Measurements from ENCODE around the gene URM1. TPM values are rescaled to one million over a fixed set of nuclear protein-coding genes. Genes with fewer than 3 reads are reported as not detected.
A peak's percentile ranks its signal among the peaks of the same experiment; 100 is the strongest.

URM1 gene
- total and polyA plus RNA-seq, 7 experiments from 2014 or later, result 32.3 to 72.4 (median 49.0) TPM

GRCh38 chr9:128406848-128407391 is 35.7 kb downstream of the URM1 start:
- CTCF ChIA-PET, result interaction anchor here (0.7 to 1.1 kb wide), 2 partner anchors 13 to 337 kb away, joined by 4 read pairs; no protein-coding TSS in a partner anchor
- no peak for DNase-seq
- H3K27ac Mint-ChIP-seq, result no peak overlapping the region

GRCh38 chr9:128408963-128409431 is 37.8 kb downstream of the URM1 start:
- Mint-ChIP-seq H3K27me3 (peaks cover 26 to 42% (median 32%) of the 10 kb centered on the region in 5 donors), H3K4me1 (peaks cover 0 to 3% (median 0%) of the 10 kb centered on the region in 7 donors), H3K9me3 (peaks cover 0 to 3% (median 0%) of the 10 kb centered on the region in 11 donors), H3K4me3 (no peak overlapping the region), H3K36me3 (no peaks in the 10 kb centered on the region), H3K27ac (no peak overlapping the region)
- intact Hi-C loops (cut with micrococcal nuclease), result no loop called here
- ATAC-seq (no peak), DNase-seq (no peak)
- no peaks in the 10 kb centered on the region for H3K27me3 ChIP-seq (ENCODE audit: control insufficient read depth in 2 of 2, insufficient read depth in 2 of 2, low read length in 2 of 2)
- H3K36me3 ChIP-seq (ENCODE audit: control insufficient read depth in 2 of 3, insufficient read depth in 3 of 3, low read length in 3 of 3), result no peaks in the 10 kb centered on the region
- H3K27ac ChIP-seq (ENCODE audit: low read depth, low read length), result no peak overlapping the region
- H3K9me3 ChIP-seq (ENCODE audit: control insufficient read depth in 2 of 3, low read length in 3 of 3), result no peaks in the 10 kb centered on the region
- H3K4me3 ChIP-seq (ENCODE audit: low read length), result no peak overlapping the region
- POLR2A ChIA-PET, result no interaction called here
- CTCF ChIA-PET, result interaction anchor here (4.5 kb wide), 1 partner anchor 46 kb away, joined by 20 read pairs; no protein-coding TSS in a partner anchor
- H3K4me1 ChIP-seq (ENCODE audit: control insufficient read depth in 2 of 2, insufficient read depth in 2 of 2, low read length in 2 of 2), result no peaks in the 10 kb centered on the region

More at GRCh38 chr9:128406848-128407391, 35.7 kb downstream of the URM1 start:
- POLR2A ChIA-PET, result no interaction called here
- H3K9me3 ChIP-seq (ENCODE audit: control insufficient read depth in 2 of 3, low read length in 3 of 3), result no peaks in the 10 kb centered on the region
- Mint-ChIP-seq H3K4me3 (no peak overlapping the region), H3K27me3 (peaks cover 18 to 37% (median 29%) of the 10 kb centered on the region in 5 donors), H3K36me3 (no peaks in the 10 kb centered on the region), H3K4me1 (no peaks in the 10 kb centered on the region), H3K9me3 (peaks cover 0 to 3% (median 0%) of the 10 kb centered on the region in 11 donors)
- no peaks in the 10 kb centered on the region for H3K27me3 ChIP-seq (ENCODE audit: control insufficient read depth in 2 of 2, insufficient read depth in 2 of 2, low read length in 2 of 2)
- H3K36me3 ChIP-seq (ENCODE audit: control insufficient read depth in 2 of 3, insufficient read depth in 3 of 3, low read length in 3 of 3), result no peaks in the 10 kb centered on the region
- no peak overlapping the region for H3K4me3 ChIP-seq (ENCODE audit: low read length)
- no peak overlapping the region for H3K27ac ChIP-seq (ENCODE audit: low read depth, low read length)
- intact Hi-C loops (cut with micrococcal nuclease), result no loop called here
- ATAC-seq, result no peak
- H3K4me1 ChIP-seq (ENCODE audit: control insufficient read depth in 2 of 2, insufficient read depth in 2 of 2, low read length in 2 of 2), result no peaks in the 10 kb centered on the region

GRCh38 chr9:128409450-128409849 is 38.3 kb downstream of the URM1 start:
- H3K4me1 ChIP-seq (ENCODE audit: control insufficient read depth in 2 of 2, insufficient read depth in 2 of 2, low read length in 2 of 2), result no peaks in the 10 kb centered on the region
- ChIA-PET POLR2A (no interaction called here), CTCF (interaction anchor here (4.5 kb wide), 1 partner anchor 47 kb away, joined by 20 read pairs; no protein-coding TSS in a partner anchor)
- ATAC-seq (no peak), DNase-seq (no peak)
- H3K9me3 Mint-ChIP-seq, result peaks cover 0 to 3% (median 0%) of the 10 kb centered on the region in 11 donors
- no peaks in the 10 kb centered on the region for H3K27me3 ChIP-seq (ENCODE audit: control insufficient read depth in 2 of 2, insufficient read depth in 2 of 2, low read length in 2 of 2)
- no peak overlapping the region for H3K4me3 Mint-ChIP-seq
- no peaks in the 10 kb centered on the region for H3K36me3 Mint-ChIP-seq
- no peak overlapping the region for H3K4me3 ChIP-seq (ENCODE audit: low read length)
- H3K4me1 Mint-ChIP-seq, result peaks cover 0 to 4% (median 0%) of the 10 kb centered on the region in 7 donors
- no peak overlapping the region for H3K27ac Mint-ChIP-seq
- H3K9me3 ChIP-seq (ENCODE audit: control insufficient read depth in 2 of 3, low read length in 3 of 3), result no peaks in the 10 kb centered on the region
- intact Hi-C loops (cut with micrococcal nuclease), result no loop called here
- no peaks in the 10 kb centered on the region for H3K36me3 ChIP-seq (ENCODE audit: control insufficient read depth in 2 of 3, insufficient read depth in 3 of 3, low read length in 3 of 3)
- no peak overlapping the region for H3K27ac ChIP-seq (ENCODE audit: low read depth, low read length)
- H3K27me3 Mint-ChIP-seq, result peaks cover 30 to 45% (median 37%) of the 10 kb centered on the region in 5 donors

- peaks cover 36 to 50% (median 42%) of the 10 kb centered on the region in 5 donors for H3K27me3 Mint-ChIP-seq
- POLR2A ChIA-PET, result no interaction called here
- intact Hi-C loops (cut with micrococcal nuclease), result no loop called here
- no peaks in the 10 kb centered on the region for H3K9me3 ChIP-seq (ENCODE audit: control insufficient read depth in 2 of 3, low read length in 3 of 3)
- H3K36me3 Mint-ChIP-seq, result no peaks in the 10 kb centered on the region
- H3K4me1 ChIP-seq (ENCODE audit: control insufficient read depth in 2 of 2, insufficient read depth in 2 of 2, low read length in 2 of 2), result no peaks in the 10 kb centered on the region
- H3K27me3 ChIP-seq (ENCODE audit: control insufficient read depth in 2 of 2, insufficient read depth in 2 of 2, low read length in 2 of 2), result no peaks in the 10 kb centered on the region
- H3K4me1 Mint-ChIP-seq, result peaks cover 0 to 4% (median 0%) of the 10 kb centered on the region in 7 donors
- no peak overlapping the region for H3K4me3 ChIP-seq (ENCODE audit: low read length)
- peaks cover 0 to 4% (median 0%) of the 10 kb centered on the region in 11 donors for H3K9me3 Mint-ChIP-seq
- CTCF ChIA-PET, result interaction anchor here (4.5 kb wide), 1 partner anchor 47 kb away, joined by 20 read pairs; no protein-coding TSS in a partner anchor
- H3K27ac ChIP-seq (ENCODE audit: low read depth, low read length), result no peak overlapping the region
- H3K27ac Mint-ChIP-seq, result no peak overlapping the region
- H3K36me3 ChIP-seq (ENCODE audit: control insufficient read depth in 2 of 3, insufficient read depth in 3 of 3, low read length in 3 of 3), result no peaks in the 10 kb centered on the region
- DNase-seq, result no peak
- ATAC-seq, result no peak
- H3K4me3 Mint-ChIP-seq, result no peak overlapping the region
These were observed 38.8 kb downstream of the URM1 start for GRCh38 chr9:128409978-128410377.

- no peak overlapping the region for H3K27ac ChIP-seq (ENCODE audit: low read depth, low read length)
- intact Hi-C loops (cut with micrococcal nuclease), result loop anchor here (1.0 kb wide), 1 partner anchor 49 kb away; no protein-coding TSS in a partner anchor
- POLR2A ChIA-PET, result no interaction called here
- CTCF ChIA-PET, result interaction anchor here (0.8 to 4.5 kb wide), 2 partner anchors 49 to 53 kb away, joined by 3 to 20 read pairs; no protein-coding TSS in a partner anchor
- Mint-ChIP-seq H3K4me3 (no peak overlapping the region), H3K27me3 (peaks cover 51 to 60% (median 52%) of the 10 kb centered on the region in 5 donors), H3K27ac (peak overlapping the region in 1 of 9 donors; percentile 83), H3K4me1 (peaks cover 0 to 4% (median 0%) of the 10 kb centered on the region in 7 donors), H3K9me3 (peaks cover 0 to 7% (median 0%) of the 10 kb centered on the region in 11 donors), H3K36me3 (no peaks in the 10 kb centered on the region)
- no peaks in the 10 kb centered on the region for H3K4me1 ChIP-seq (ENCODE audit: control insufficient read depth in 2 of 2, insufficient read depth in 2 of 2, low read length in 2 of 2)
- H3K4me3 ChIP-seq (ENCODE audit: low read length), result no peak overlapping the region
- ATAC-seq (no peak), DNase-seq (no peak)
- H3K36me3 ChIP-seq (ENCODE audit: control insufficient read depth in 2 of 3, insufficient read depth in 3 of 3, low read length in 3 of 3), result no peaks in the 10 kb centered on the region
- H3K27me3 ChIP-seq (ENCODE audit: control insufficient read depth in 2 of 2, insufficient read depth in 2 of 2, low read length in 2 of 2), result no peaks in the 10 kb centered on the region
- no peaks in the 10 kb centered on the region for H3K9me3 ChIP-seq (ENCODE audit: control insufficient read depth in 2 of 3, low read length in 3 of 3)
These were observed 40.4 kb downstream of the URM1 start for GRCh38 chr9:128411364-128412119.

GRCh38 chr9:128412120-128412790 is 41.1 kb downstream of the URM1 start:
- Histone ChIP-seq H3K27me3 (ENCODE audit: control insufficient read depth in 2 of 2, insufficient read depth in 2 of 2, low read length in 2 of 2) (no peaks in the 10 kb centered on the region), H3K9me3 (ENCODE audit: control insufficient read depth in 2 of 3, low read length in 3 of 3) (no peaks in the 10 kb centered on the region), H3K4me3 (ENCODE audit: low read length) (no peak overlapping the region), H3K27ac (ENCODE audit: low read depth, low read length) (no peak overlapping the region), H3K4me1 (ENCODE audit: control insufficient read depth in 2 of 2, insufficient read depth in 2 of 2, low read length in 2 of 2) (no peaks in the 10 kb centered on the region), H3K36me3 (ENCODE audit: control insufficient read depth in 2 of 3, insufficient read depth in 3 of 3, low read length in 3 of 3) (no peaks in the 10 kb centered on the region)
- H3K4me3 Mint-ChIP-seq, result no peak overlapping the region
- no peak overlapping the region for H3K27ac Mint-ChIP-seq
- POLR2A ChIA-PET, result no interaction called here
- H3K9me3 Mint-ChIP-seq, result peaks cover 0 to 7% (median 0%) of the 10 kb centered on the region in 11 donors
- intact Hi-C loops (cut with micrococcal nuclease), result loop anchor here (1.0 kb wide), 1 partner anchor 50 kb away; no protein-coding TSS in a partner anchor
- CTCF ChIA-PET, result interaction anchor here (0.6 to 4.5 kb wide), 3 partner anchors 14 to 53 kb away, joined by 3 to 20 read pairs (median 3); no protein-coding TSS in a partner anchor
- peaks cover 0 to 4% (median 0%) of the 10 kb centered on the region in 7 donors for H3K4me1 Mint-ChIP-seq
- peaks cover 47 to 61% (median 54%) of the 10 kb centered on the region in 5 donors for H3K27me3 Mint-ChIP-seq
- peak; percentile 60 for ATAC-seq
- no peaks in the 10 kb centered on the region for H3K36me3 Mint-ChIP-seq
- DNase-seq, result peak in 7 of 9 donors; percentile 24 to 60 (median 43)

Data from naive thymus-derived CD4-positive, alpha-beta T cell (primary cell).